Kidney glomerular epithelial cell (primary cell): ENCODE measurements around the gene CAMK2A.

Source experiments
- DNase-seq: peaks from one replicate; lab custom pipeline; 2025; lab: John Stamatoyannopoulos, UW

CAMK2A gene

GRCh38 chr5:150289551-150290390 is at the start of gene CAMK2A:
TSS of gene CAMK2A (minus strand) at chr5:150289773. CDS start at chr5:150289625, 148 bp downstream.
- DNase-seq = no peak

DNA sequence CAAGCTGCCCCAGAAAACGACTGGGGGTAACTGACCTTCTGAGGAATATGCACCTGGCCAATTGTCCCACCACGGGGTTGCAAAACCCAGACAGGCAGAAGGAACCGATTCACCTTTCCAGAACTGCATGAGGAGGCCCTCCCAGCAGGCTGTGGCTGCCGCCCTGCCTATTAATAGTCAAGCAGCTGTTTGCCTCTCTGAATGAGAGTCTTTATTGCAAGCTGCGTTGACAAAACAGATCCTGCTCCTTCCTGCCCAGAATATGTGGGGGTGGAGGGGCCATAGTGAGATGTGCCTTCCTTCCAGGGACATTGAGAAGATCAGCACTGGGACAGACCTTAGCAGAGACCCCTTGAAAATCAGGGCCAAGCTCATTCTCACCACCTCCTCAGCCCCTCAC is 49.6 kb upstream of the CAMK2A start:
- DNase-seq = no peak

DNA sequence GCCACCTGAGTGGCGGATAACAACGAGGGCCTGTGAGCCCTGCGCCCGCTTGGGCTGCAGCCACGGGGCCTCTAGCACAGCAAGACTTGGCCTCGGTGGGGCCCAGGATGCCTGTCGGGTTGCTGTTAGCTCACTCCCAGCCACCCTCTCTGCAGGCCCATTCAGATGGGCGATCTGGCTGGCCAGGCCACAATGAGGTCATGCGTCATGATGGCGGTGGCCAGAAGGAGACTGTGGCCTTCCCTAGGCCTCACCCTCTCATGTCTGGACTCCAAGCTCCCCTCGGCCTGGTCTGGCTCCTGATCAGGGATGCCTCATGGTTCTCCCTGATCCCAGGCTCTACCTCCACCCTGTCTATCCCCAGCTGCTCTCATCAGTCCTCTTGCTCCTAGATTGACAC is 49.0 kb upstream of the CAMK2A start:
- DNase-seq = no peak

DNA sequence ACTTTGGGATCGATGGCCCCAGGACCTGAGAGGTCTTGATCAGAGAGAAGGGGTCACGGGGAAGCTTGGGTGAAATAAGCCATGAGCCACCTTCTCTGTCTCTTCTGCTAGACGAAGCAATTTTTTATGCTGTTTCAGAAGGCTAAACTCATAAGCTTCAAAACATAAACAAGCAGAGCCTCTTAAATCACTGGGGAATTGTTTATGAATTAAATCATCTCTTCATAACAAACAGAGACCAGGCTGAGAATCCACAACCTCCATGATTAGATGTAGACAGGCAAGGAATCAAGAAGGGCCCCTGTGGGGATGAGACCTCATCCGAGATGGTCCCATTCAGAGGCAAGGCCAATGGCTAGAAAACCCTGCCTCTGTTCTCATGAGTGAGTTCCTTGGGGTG is 46.2 kb upstream of the CAMK2A start:
- DNase-seq = no peak

GRCh38 chr5:150333400-150333799 is 43.8 kb upstream of the CAMK2A start:
- DNase-seq = no peak

- no peak for DNase-seq
Observed at GRCh38 chr5:150329881-150330876, 40.6 kb upstream of the CAMK2A start.

GRCh38 chr5:150329038-150329437 is 39.5 kb upstream of the CAMK2A start:
- DNase-seq = no peak

GRCh38 chr5:150328515-150328914 is 38.9 kb upstream of the CAMK2A start:
- DNase-seq = no peak

DNA sequence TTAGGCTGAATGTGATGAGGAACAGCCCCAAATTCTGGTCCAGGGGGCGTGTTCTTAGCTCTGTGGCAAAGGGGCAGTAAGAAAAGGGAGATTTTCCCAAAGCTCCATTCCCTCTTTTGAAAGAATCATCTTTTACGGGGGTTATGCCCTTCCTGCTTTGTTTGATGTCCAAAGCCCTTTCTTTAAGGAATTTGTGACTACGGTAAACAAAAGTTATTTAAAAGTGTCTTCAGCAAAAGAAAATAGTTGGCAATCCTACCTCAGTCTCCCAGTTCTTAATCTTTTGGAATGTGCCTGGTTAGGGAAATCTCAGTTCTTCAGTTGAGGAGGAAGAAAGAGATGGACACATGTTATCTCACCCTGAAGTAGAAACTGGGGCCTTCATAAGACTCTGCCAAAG is 37.6 kb upstream of the CAMK2A start:
- DNase-seq = no peak

DNA sequence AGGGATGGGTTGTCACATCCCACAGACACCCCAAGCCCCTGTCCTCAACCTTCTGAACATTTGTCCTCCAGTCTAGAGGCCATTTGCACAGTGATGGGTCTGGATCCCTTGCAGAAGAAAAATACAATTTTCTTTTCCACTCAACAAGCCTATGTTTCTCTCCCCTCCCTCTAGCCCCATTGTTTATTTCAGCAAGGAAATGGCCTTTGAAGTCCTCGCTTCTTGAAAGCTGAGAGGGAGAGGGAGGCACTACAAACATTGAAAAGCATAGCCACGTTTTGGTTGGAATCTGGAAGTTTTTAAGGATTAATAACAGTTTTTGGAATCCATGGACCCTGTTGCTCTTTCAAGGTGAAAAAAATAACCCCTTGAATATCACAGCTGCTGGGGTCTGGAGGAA is 37.1 kb upstream of the CAMK2A start:
- no peak for DNase-seq

DNA sequence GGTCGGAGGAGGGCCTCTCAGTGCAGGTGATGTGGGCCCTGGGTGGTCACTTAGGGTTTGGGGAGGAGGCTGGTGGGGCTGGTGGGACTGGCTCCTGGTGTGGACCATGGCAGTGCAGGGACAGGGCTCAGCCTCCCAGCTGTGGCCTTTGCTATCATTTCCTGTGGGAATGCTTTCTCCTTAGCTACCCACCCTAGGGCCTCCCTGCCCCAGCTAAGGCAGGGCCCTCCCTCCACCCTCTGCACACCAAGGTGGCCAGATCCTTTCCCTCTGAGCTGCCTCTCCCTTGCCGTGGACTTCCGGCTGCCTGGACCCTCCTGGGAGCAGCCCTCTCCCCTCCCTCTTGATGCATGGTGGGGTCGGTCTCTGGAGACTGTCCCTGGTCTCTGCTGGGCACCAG is 35.9 kb upstream of the CAMK2A start:
- no peak for DNase-seq

DNA sequence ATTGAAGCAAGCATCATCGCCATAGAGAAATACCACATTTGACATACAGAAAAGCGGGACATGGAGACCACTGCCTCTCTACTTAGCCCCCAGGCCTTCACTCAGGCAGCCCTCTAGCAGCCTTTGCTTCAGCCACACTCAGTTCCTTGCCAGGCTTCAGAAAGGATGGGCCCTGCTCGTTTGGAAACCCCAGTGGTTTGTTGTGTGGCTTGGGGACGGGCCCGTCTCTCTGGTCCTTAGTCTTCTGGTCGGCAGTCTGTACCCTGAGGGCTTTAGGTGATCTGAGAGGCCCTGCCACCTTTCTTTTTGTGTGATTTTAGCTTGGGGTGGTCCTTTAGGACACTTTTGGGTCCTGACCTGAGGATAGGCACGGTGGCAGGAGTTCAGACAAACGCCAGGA is 34.2 kb upstream of the CAMK2A start:
- DNase-seq = no peak

GRCh38 chr5:150323092-150323491 is 33.5 kb upstream of the CAMK2A start:
- DNase-seq = no peak

GRCh38 chr5:150322202-150322601 is 32.6 kb upstream of the CAMK2A start:
- peak; percentile 59 for DNase-seq

- DNase-seq = no peak
Observed at GRCh38 chr5:150321784-150322183, 32.2 kb upstream of the CAMK2A start.

GRCh38 chr5:150321211-150321610 is 31.6 kb upstream of the CAMK2A start:
- no peak for DNase-seq

DNA sequence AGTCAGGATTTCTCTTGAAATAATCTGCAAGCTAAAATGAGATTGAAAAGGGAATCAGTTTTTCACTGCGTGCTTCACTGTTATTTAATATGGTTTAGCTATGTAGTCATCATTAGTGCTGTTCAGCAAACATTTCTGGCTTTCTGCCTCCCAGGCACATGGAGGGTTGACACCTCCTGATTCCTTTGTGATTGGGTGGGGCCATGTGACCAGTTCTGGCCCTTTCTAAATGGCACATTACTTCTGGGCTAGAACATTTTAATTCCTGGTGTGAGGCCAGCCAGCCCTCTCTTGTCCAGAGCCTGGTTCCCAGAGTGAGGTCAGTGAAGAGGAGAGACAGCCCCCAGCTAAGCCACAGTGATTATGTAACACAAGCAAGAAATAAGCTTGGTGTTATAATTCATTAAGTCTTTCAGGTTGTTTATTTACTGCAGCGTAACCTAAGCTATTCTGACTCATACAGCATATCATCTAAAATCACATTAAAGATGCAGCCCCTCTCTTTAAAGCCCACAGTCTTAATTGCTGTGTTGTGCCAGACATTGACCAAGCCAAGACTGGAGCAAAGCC is 30.6 kb upstream of the CAMK2A start:
- DNase-seq = peak; percentile 91

GRCh38 chr5:150319484-150319790 is 29.9 kb upstream of the CAMK2A start:
- DNase-seq = no peak

DNA sequence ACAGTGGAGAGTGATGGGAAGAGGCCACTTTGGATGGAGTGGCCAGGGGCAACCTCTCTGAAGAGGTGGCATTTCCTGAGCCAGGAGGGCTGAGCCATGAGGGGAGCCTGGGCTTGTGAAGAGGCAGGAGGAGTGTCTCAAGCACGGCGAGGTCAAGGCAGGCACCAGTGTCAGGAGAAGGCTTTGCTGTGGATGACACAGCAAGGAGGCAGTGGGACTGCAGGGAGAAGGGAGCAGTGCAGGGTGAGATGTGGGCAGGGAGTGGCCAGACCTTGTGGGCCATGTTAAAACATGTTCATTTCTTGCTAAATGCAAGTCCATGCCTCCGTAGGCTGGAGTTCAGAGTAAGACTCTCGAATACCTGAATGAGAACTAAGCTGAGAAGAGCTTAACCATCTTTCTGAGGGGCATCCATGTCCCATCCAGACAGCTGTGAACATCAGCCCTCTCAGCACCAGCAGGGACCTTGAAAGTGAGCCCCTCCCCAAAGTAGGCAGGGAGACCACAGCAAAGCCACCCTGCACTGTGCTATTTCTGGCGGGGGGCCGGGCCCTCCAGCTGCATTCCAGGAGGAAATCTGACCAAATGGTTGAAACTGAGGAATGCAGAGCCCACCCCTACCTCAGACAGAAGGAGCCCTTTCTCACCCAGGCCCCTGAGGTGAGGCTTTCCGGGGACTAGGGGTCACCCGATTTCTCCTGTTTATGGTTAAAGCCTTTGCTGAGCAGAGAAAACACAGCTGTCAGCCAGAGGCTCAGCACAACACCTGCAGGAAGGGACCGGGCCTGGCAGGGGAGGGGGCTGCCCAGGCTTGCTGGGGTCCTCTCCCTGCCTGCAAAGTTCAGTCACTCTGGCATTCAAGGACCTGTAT is 29.3 kb upstream of the CAMK2A start:
- no peak for DNase-seq

GRCh38 chr5:150317048-150318003 is 27.8 kb upstream of the CAMK2A start:
- peak; percentile 98 for DNase-seq

- DNase-seq = no peak
Observed at GRCh38 chr5:150316320-150316719, 26.7 kb upstream of the CAMK2A start.
